H9 (cell line): ENCODE results near the gene PAPLN. TPM values are rescaled to one million over a fixed set of nuclear protein-coding genes. Genes with fewer than 3 reads are reported as not detected.

ENCODE experiments used
- DNase-seq: peaks from one replicate; pipeline ENCODE4 v3.0.0-alpha.2; 2017
- H2AFZ ChIP-seq: one replicate; pipeline ENCODE4 v1.6.1; 2013; ENCODE audit warnings: mild to moderate bottlenecking, low read length, control low read depth, moderate library complexity
- H2AK5ac ChIP-seq: 2 replicates; pipeline ENCODE4 v1.6.1; 2013; ENCODE audit warnings: low read length, control low read depth, mixed read lengths; ENCODE audit not compliant: insufficient read length
- H2BK120ac ChIP-seq: one replicate; pipeline ENCODE4 v1.6.1; 2013; ENCODE audit warnings: low read depth, mild to moderate bottlenecking, low read length, control low read depth, inconsistent platforms; ENCODE audit not compliant: poor library complexity, severe bottlenecking
- H2BK12ac ChIP-seq: 2 replicates; pipeline ENCODE4 v1.6.1; 2013; ENCODE audit warnings: low read length, control low read depth, mixed read lengths, low read depth; ENCODE audit not compliant: insufficient read length
- H2BK15ac ChIP-seq: 2 replicates; pipeline ENCODE4 v1.6.1; 2013; ENCODE audit warnings: low read depth, low read length, control low read depth
- H2BK20ac ChIP-seq: one replicate; pipeline ENCODE4 v1.6.1; 2013; ENCODE audit warnings: low read depth, mild to moderate bottlenecking, low read length, control low read depth, inconsistent platforms; ENCODE audit not compliant: poor library complexity, severe bottlenecking
- H2BK5ac ChIP-seq: 2 replicates; pipeline ENCODE4 v1.6.1; 2013; ENCODE audit warnings: low read length, control low read depth, mixed read lengths; ENCODE audit not compliant: insufficient read length
- H3K14ac ChIP-seq: 2 replicates; pipeline ENCODE4 v1.6.1; 2013; ENCODE audit warnings: low read length, control low read depth; ENCODE audit not compliant: insufficient read depth
- H3K18ac ChIP-seq: 2 replicates; pipeline ENCODE4 v1.6.1; 2013; ENCODE audit warnings: low read depth, mild to moderate bottlenecking, mixed read lengths, low read length, control low read depth; ENCODE audit not compliant: insufficient read length
- H3K23ac ChIP-seq: 2 replicates; pipeline ENCODE4 v1.6.1; 2013; ENCODE audit warnings: low read length, control low read depth, mixed read lengths, low read depth; ENCODE audit not compliant: insufficient read length
- H3K23me2 ChIP-seq: 2 replicates; pipeline ENCODE4 v1.6.1; 2013; ENCODE audit warnings: low read depth, mild to moderate bottlenecking, mixed read lengths, low read length, control low read depth; ENCODE audit not compliant: insufficient read length, poor library complexity, severe bottlenecking
- H3K27ac ChIP-seq: 2 replicates; pipeline ENCODE4 v1.5.1; 2013; ENCODE audit warnings: low read length, control low read depth, mixed read lengths, low read depth; ENCODE audit not compliant: insufficient read length
- H3K27me3 ChIP-seq: 2 replicates; pipeline ENCODE4 v1.6.1; 2013; ENCODE audit warnings: low read length, control low read depth, inconsistent platforms; ENCODE audit not compliant: insufficient read depth
- H3K4ac ChIP-seq: 2 replicates; pipeline ENCODE4 v1.6.1; 2013; ENCODE audit warnings: low read depth, mild to moderate bottlenecking, control low read depth, inconsistent platforms, low read length, moderate library complexity
- H3K4me1 ChIP-seq: 2 replicates; pipeline ENCODE4 v1.6.1; 2013; ENCODE audit warnings: low read length, control low read depth, inconsistent platforms; ENCODE audit not compliant: insufficient read depth
- H3K4me2 ChIP-seq: 2 replicates; pipeline ENCODE4 v1.6.1; 2013; ENCODE audit warnings: low read length, control low read depth, mixed read lengths; ENCODE audit not compliant: insufficient read length, insufficient read depth
- H3K56ac ChIP-seq: 2 replicates; pipeline ENCODE4 v1.6.1; 2013; ENCODE audit warnings: low read depth, mild to moderate bottlenecking, mixed read lengths, low read length, control low read depth; ENCODE audit not compliant: insufficient read length
- H3K79me1 ChIP-seq: 2 replicates; pipeline ENCODE4 v1.6.1; 2013; ENCODE audit warnings: low read depth, mild to moderate bottlenecking, moderate library complexity, low read length, control low read depth, inconsistent platforms; ENCODE audit not compliant: insufficient read depth, poor library complexity, severe bottlenecking
- H3K79me2 ChIP-seq: 2 replicates; pipeline ENCODE4 v1.6.1; 2013; ENCODE audit warnings: low read length, control low read depth, inconsistent platforms; ENCODE audit not compliant: insufficient read depth
- H3K9ac ChIP-seq: 2 replicates; pipeline ENCODE4 v1.6.1; 2013; ENCODE audit warnings: low read length, control low read depth, mixed read lengths; ENCODE audit not compliant: insufficient read length; ENCODE audit errors: extremely low read depth
- H3K9me3 ChIP-seq: one replicate; pipeline ENCODE4 v1.6.1; 2013; ENCODE audit warnings: low read depth, low read length, inconsistent platforms; ENCODE audit not compliant: control insufficient read depth
- H3T11ph ChIP-seq: one replicate; pipeline ENCODE4 v1.6.1; 2013; ENCODE audit warnings: mild to moderate bottlenecking, low read length, control low read depth, inconsistent platforms
- H4K20me1 ChIP-seq: one replicate; pipeline ENCODE4 v1.6.1; 2013; ENCODE audit not compliant: control insufficient read depth, insufficient read length, insufficient read depth
- H4K5ac ChIP-seq: 2 replicates; pipeline ENCODE4 v1.6.1; 2013; ENCODE audit warnings: low read depth, mild to moderate bottlenecking, mixed read lengths, low read length, control low read depth; ENCODE audit not compliant: insufficient read length
- H4K8ac ChIP-seq: replicated peaks from 2 replicates; pipeline ENCODE4 v1.6.1; 2013; ENCODE audit warnings: low read length, control low read depth, mixed read lengths, low read depth; ENCODE audit not compliant: insufficient read length
- H4K91ac ChIP-seq: 2 replicates; pipeline ENCODE4 v1.6.1; 2013; ENCODE audit warnings: low read depth, mild to moderate bottlenecking, moderate library complexity, mixed read lengths, low read length, control low read depth; ENCODE audit not compliant: insufficient read length
- H3K27ac Mint-ChIP-seq, 3 experiments: 2 replicates in 2 of 3; 3 replicates in 1 of 3; pipeline ENCODE4 v1.8.0; 2020 to 2021; ENCODE audit warnings: mixed read lengths in 3 of 3, mild to moderate bottlenecking in 1 of 3, moderate library complexity in 1 of 3
- H3K27me3 Mint-ChIP-seq: 2 replicates; pipeline ENCODE4 v1.8.0; 2021; ENCODE audit warnings: low read depth, mild to moderate bottlenecking, moderate library complexity, mixed read lengths
- H3K36me3 Mint-ChIP-seq, 3 experiments: 2 replicates in 2 of 3; 3 replicates in 1 of 3; pipeline ENCODE4 v1.8.0; 2020 to 2021; ENCODE audit warnings: low read depth in 3 of 3, mixed read lengths in 3 of 3; ENCODE audit not compliant: insufficient read depth in 1 of 3
- H3K4me1 Mint-ChIP-seq, 2 experiments: 2 replicates each; pipeline ENCODE4 v1.8.0; 2020; ENCODE audit warnings: mixed read lengths in 2 of 2
- H3K4me3 Mint-ChIP-seq, 2 experiments: 2 replicates in 1 of 2; 3 replicates in 1 of 2; pipeline ENCODE4 v1.8.0; 2020 to 2021; ENCODE audit warnings: mild to moderate bottlenecking in 2 of 2, mixed read lengths in 2 of 2, moderate library complexity in 1 of 2
- H3K9me3 Mint-ChIP-seq, 2 experiments: 2 replicates in 1 of 2; 3 replicates in 1 of 2; pipeline ENCODE4 v1.8.0; 2020; ENCODE audit warnings: mild to moderate bottlenecking in 2 of 2, mixed read lengths in 2 of 2, moderate library complexity in 1 of 2
- WGBS: extraction: QIAGEN DNeasy Blood & Tissue Kit; methylation state at CpG from one replicate; pipeline ENCODE4 v1.1.7; 2013; ENCODE audit warnings: missing lambda C conversion rate, low lambda C conversion rate, mixed read lengths; ENCODE audit not compliant: insufficient read length; ENCODE audit errors: extremely low coverage; 5-methylcytosine and 5-hydroxymethylcytosine counted together
- total RNA-seq: library from RNA; stranded (reverse); gene quantifications from 2 replicates; pipeline ENCODE4 v1.2.1, GENCODE V29; 2021
- TF ChIP-seq, protein P1 (sequence below): fragments of 200-600 bp; sonication (generic); conservative IDR thresholded peaks from 3 replicates; pipeline ENCODE4 v1.8.0; 2021; ENCODE audit warnings: antibody characterized with exemption, mild to moderate bottlenecking

Gene PAPLN
- total RNA-seq, 1 experiment from 2014 or later = 8.5 TPM

DNA sequence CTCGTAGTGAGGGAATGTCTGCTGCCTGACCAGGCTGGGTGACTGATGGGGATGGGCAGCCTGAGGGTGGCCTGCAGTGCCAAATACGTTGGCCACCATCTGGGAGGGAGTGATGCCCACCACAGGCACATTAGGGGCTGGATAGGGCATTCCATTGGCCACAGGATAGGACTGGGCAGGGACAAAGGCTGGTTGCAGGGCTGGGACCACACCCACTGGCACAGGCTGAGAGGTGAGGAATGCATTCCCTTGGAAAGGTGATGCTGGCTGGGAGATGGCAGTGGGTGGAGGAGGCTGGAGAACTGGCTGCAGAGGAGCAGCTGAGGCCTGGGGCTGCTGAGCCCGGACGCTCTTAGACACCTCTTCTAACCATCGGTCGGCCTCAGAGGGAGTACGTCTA is 39.5 kb downstream of the PAPLN start:
- H3T11ph ChIP-seq = no peak overlapping the region
- no peak overlapping the region for H4K8ac ChIP-seq
- H3K4me2 ChIP-seq = no peak overlapping the region
- Mint-ChIP-seq H3K36me3 (peaks cover 14 to 43% (median 26%) of the 10 kb centered on the region in 3 experiments), H3K9me3 (no peaks in the 10 kb centered on the region), H3K27ac (peak overlapping the region in 2 of 3 experiments; percentile 22 to 79; a peak in 4 of 7 replicates), H3K4me3 (no peak overlapping the region; a peak in 1 of 5 replicates), H3K27me3 (no peaks in the 10 kb centered on the region; the same call in 1 of the 2 replicates), H3K4me1 (peaks cover 0 to under 1% of the 10 kb centered on the region in 2 experiments; a peak in 2 of 4 replicates)
- H4K91ac ChIP-seq = no peak overlapping the region
- no peak overlapping the region for H2BK5ac ChIP-seq
- H2BK20ac ChIP-seq = no peak overlapping the region
- no peak overlapping the region for H2AK5ac ChIP-seq
- TF ChIP-seq, protein P1, sequence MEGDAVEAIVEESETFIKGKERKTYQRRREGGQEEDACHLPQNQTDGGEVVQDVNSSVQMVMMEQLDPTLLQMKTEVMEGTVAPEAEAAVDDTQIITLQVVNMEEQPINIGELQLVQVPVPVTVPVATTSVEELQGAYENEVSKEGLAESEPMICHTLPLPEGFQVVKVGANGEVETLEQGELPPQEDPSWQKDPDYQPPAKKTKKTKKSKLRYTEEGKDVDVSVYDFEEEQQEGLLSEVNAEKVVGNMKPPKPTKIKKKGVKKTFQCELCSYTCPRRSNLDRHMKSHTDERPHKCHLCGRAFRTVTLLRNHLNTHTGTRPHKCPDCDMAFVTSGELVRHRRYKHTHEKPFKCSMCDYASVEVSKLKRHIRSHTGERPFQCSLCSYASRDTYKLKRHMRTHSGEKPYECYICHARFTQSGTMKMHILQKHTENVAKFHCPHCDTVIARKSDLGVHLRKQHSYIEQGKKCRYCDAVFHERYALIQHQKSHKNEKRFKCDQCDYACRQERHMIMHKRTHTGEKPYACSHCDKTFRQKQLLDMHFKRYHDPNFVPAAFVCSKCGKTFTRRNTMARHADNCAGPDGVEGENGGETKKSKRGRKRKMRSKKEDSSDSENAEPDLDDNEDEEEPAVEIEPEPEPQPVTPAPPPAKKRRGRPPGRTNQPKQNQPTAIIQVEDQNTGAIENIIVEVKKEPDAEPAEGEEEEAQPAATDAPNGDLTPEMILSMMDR = no peak
- no peak overlapping the region for H3K18ac ChIP-seq
- no peak overlapping the region; the same call in 1 of the 2 replicates for H3K14ac ChIP-seq
- no peak overlapping the region for H3K9ac ChIP-seq
- no CpG with 5 or more reads among the region's 7 CpGs for WGBS
- H3K27me3 ChIP-seq = no peaks in the 10 kb centered on the region
- H3K9me3 ChIP-seq = no peaks in the 10 kb centered on the region
- H2BK12ac ChIP-seq = no peak overlapping the region
- no peak overlapping the region for H2BK15ac ChIP-seq
- H3K27ac ChIP-seq = no peak overlapping the region
- no peak for DNase-seq
- H3K4me1 ChIP-seq = peaks cover 3% of the 10 kb centered on the region; the same call in 1 of the 2 replicates
- no peaks in the 10 kb centered on the region for H3K79me1 ChIP-seq
- H3K4ac ChIP-seq = no peak overlapping the region
- H3K23ac ChIP-seq = no peak overlapping the region
- peaks cover 3% of the 10 kb centered on the region for H4K20me1 ChIP-seq
- no peaks in the 10 kb centered on the region for H3K23me2 ChIP-seq
- H3K56ac ChIP-seq = no peak overlapping the region
- no peak overlapping the region for H2AFZ ChIP-seq
- H4K5ac ChIP-seq = no peak overlapping the region
- no peak overlapping the region for H2BK120ac ChIP-seq
- H3K79me2 ChIP-seq = no peaks in the 10 kb centered on the region
